ENCODE measurements around the gene ACOX2. TPM values are rescaled to one million over a fixed set of nuclear protein-coding genes. Genes with fewer than 3 reads are reported as not detected.
A peak's percentile ranks its signal among the peaks of the same experiment; 100 is the strongest.

Gene ACOX2
- total and polyA plus RNA-seq, 2 donors (not counting 1 experiment from before 2014, with no cell fraction given), result 19.0 to 20.5 TPM

- no peak overlapping the region for H2AFZ ChIP-seq (ENCODE audit: low read length)
- H3K27ac ChIP-seq (ENCODE audit: insufficient read depth, low read length), result no peak overlapping the region
- no peaks in the 10 kb centered on the region for H3K36me3 ChIP-seq (ENCODE audit: control insufficient read depth, insufficient read depth, low read length)
- H3K79me2 ChIP-seq (ENCODE audit: control insufficient read depth, insufficient read depth, low read length), result peaks cover 3% of the 10 kb centered on the region
- H4K20me1 ChIP-seq (ENCODE audit: control insufficient read depth, extremely low read depth, insufficient read depth, low read length), result no peaks in the 10 kb centered on the region
- H3K9me3 ChIP-seq (ENCODE audit: control insufficient read depth, insufficient read depth, low read depth, low read length), result no peaks in the 10 kb centered on the region
- no peak overlapping the region for H3K4me2 ChIP-seq (ENCODE audit: extremely low read depth, insufficient read depth, low read length)
- no peaks in the 10 kb centered on the region for H3K27me3 ChIP-seq (ENCODE audit: control insufficient read depth, insufficient read depth, low read length)
- no peak overlapping the region for H3K9ac ChIP-seq (ENCODE audit: insufficient read depth, low read length)
- TF ChIP-seq, protein P1, sequence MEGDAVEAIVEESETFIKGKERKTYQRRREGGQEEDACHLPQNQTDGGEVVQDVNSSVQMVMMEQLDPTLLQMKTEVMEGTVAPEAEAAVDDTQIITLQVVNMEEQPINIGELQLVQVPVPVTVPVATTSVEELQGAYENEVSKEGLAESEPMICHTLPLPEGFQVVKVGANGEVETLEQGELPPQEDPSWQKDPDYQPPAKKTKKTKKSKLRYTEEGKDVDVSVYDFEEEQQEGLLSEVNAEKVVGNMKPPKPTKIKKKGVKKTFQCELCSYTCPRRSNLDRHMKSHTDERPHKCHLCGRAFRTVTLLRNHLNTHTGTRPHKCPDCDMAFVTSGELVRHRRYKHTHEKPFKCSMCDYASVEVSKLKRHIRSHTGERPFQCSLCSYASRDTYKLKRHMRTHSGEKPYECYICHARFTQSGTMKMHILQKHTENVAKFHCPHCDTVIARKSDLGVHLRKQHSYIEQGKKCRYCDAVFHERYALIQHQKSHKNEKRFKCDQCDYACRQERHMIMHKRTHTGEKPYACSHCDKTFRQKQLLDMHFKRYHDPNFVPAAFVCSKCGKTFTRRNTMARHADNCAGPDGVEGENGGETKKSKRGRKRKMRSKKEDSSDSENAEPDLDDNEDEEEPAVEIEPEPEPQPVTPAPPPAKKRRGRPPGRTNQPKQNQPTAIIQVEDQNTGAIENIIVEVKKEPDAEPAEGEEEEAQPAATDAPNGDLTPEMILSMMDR (conservative IDR thresholded peaks at IDR 0.05 in 1 of 2, IDR thresholded peaks at IDR 0.05 in 1 of 2; ENCODE audit: low read depth in 1 of 2, low read length in 2 of 2), result no peak
- TF ChIP-seq EZH2 (IDR thresholded peaks at IDR 0.05; ENCODE audit: low read length, missing control alignments), result no peak
- no peak overlapping the region for H3K4me3 ChIP-seq (replicated peaks in 1 of 4; ENCODE audit: control extremely low read depth in 1 of 4, insufficient read depth in 1 of 4, low read depth in 3 of 4, low read length in 4 of 4)
- no peak for DNase-seq (ENCODE audit: low read depth in 2 of 2)
- H3K4me1 ChIP-seq (ENCODE audit: control insufficient read depth, extremely low read depth, insufficient read depth, low read length), result no peaks in the 10 kb centered on the region
Observed at GRCh38 chr3:58507356-58508078, 29.5 kb downstream of the ACOX2 start.

- Histone ChIP-seq H3K4me2 (ENCODE audit: extremely low read depth, insufficient read depth, low read length) (no peak overlapping the region), H3K9me3 (ENCODE audit: control insufficient read depth, insufficient read depth, low read depth, low read length) (no peaks in the 10 kb centered on the region), H3K27ac (ENCODE audit: insufficient read depth, low read length) (no peak overlapping the region), H3K36me3 (ENCODE audit: control insufficient read depth, insufficient read depth, low read length) (no peaks in the 10 kb centered on the region), H3K4me1 (ENCODE audit: control insufficient read depth, extremely low read depth, insufficient read depth, low read length) (no peaks in the 10 kb centered on the region), H4K20me1 (ENCODE audit: control insufficient read depth, extremely low read depth, insufficient read depth, low read length) (no peaks in the 10 kb centered on the region), H3K9ac (ENCODE audit: insufficient read depth, low read length) (no peak overlapping the region), H2AFZ (ENCODE audit: low read length) (no peak overlapping the region), H3K27me3 (ENCODE audit: control insufficient read depth, insufficient read depth, low read length) (no peaks in the 10 kb centered on the region), H3K4me3 (replicated peaks in 1 of 4; ENCODE audit: control extremely low read depth in 1 of 4, insufficient read depth in 1 of 4, low read depth in 3 of 4, low read length in 4 of 4) (no peak overlapping the region), H3K79me2 (ENCODE audit: control insufficient read depth, insufficient read depth, low read length) (peaks cover 13% of the 10 kb centered on the region)
- DNase-seq (ENCODE audit: low read depth in 2 of 2), result no peak
- no peak for TF ChIP-seq EZH2 (IDR thresholded peaks at IDR 0.05; ENCODE audit: low read length, missing control alignments)
Observed at GRCh38 chr3:58502872-58503271, 34.1 kb downstream of the ACOX2 start.

DNA sequence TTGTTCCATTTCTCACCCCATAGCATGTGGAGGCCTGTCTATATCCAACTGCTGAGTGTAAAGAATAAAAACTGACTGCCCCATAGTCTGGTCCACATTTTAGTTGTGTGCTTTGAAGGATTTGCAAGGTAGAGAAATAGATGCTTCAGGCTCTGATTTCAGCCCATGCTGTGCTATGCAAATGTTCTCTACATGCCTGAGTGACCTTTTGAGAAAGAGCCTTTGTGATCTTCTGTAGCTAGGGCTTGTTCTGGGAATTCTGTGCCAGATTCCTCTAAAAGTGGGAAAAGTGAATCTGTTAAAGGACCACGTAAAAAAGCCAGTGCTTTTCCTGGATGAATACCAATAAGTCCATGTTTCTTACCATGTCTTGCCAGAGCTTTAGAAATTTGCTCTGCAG is 39.9 kb downstream of the ACOX2 start:
- Histone ChIP-seq H3K4me2 (ENCODE audit: extremely low read depth, insufficient read depth, low read length) (no peak overlapping the region), H3K9me3 (ENCODE audit: control insufficient read depth, insufficient read depth, low read depth, low read length) (no peaks in the 10 kb centered on the region), H3K36me3 (ENCODE audit: control insufficient read depth, insufficient read depth, low read length) (no peaks in the 10 kb centered on the region), H3K79me2 (ENCODE audit: control insufficient read depth, insufficient read depth, low read length) (peaks cover 46% of the 10 kb centered on the region), H4K20me1 (ENCODE audit: control insufficient read depth, extremely low read depth, insufficient read depth, low read length) (no peaks in the 10 kb centered on the region), H3K4me3 (replicated peaks in 1 of 4; ENCODE audit: control extremely low read depth in 1 of 4, insufficient read depth in 1 of 4, low read depth in 3 of 4, low read length in 4 of 4) (no peak overlapping the region), H3K4me1 (ENCODE audit: control insufficient read depth, extremely low read depth, insufficient read depth, low read length) (peaks cover 9% of the 10 kb centered on the region), H3K27ac (ENCODE audit: insufficient read depth, low read length) (no peak overlapping the region), H3K9ac (ENCODE audit: insufficient read depth, low read length) (no peak overlapping the region), H2AFZ (ENCODE audit: low read length) (no peak overlapping the region), H3K27me3 (ENCODE audit: control insufficient read depth, insufficient read depth, low read length) (no peaks in the 10 kb centered on the region)
- TF ChIP-seq, protein P1 (conservative IDR thresholded peaks at IDR 0.05 in 1 of 2, IDR thresholded peaks at IDR 0.05 in 1 of 2; ENCODE audit: low read depth in 1 of 2, low read length in 2 of 2), result no peak
- no peak for TF ChIP-seq EZH2 (IDR thresholded peaks at IDR 0.05; ENCODE audit: low read length, missing control alignments)
- peak; percentile 28 to 39 for DNase-seq (ENCODE audit: low read depth in 2 of 2)
